ENCODE data around the gene FBXO48.

The FBXO48 gene

GRCh38 chr2:68411397-68412126 is 55.5 kb downstream of the FBXO48 start:
- no peak for DNase-seq

All from activated CD4-positive, alpha-beta T cell treated with anti-CD3 and anti-CD28 coated beads for 48 hours (primary cell).